HG03342 (cell line): ENCODE data around the gene CHML.

Experiments
- ATAC-seq: cut with Tn5 transposase; IDR thresholded peaks from one replicate; pipeline ENCODE4 v1.9.1; 2021; ENCODE audit warnings: mild to moderate bottlenecking, moderate library complexity; ENCODE audit not compliant: unreplicated experiment

The CHML gene

DNA sequence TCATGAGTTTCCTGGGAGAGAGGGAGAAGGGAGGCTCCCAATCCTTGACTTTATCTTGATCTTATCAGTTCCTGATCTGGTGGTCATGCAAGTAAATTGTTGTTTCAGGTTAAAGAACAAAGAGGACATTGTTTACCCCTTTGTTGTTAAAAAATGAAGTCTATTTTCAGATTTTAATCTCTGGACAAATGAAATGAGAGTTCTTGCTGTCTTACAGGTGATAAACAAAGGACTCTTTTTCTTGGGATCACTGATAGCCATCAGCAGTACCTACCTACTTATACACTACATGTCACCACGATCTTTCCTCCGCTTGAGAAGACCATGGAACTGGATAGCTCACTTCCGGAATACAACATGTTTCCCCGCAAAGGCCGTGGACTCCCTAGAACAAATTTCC lies 48.4 kb downstream of the CHML start:
- ATAC-seq, result no peak

- no peak for ATAC-seq
Measured at GRCh38 chr1:241591317-241591716, 48.9 kb downstream of the CHML start.

GRCh38 chr1:241590719-241591118 lies 49.5 kb downstream of the CHML start:
- ATAC-seq, result no peak
